ENCODE data around the gene CSTB. TPM values are rescaled to one million over a fixed set of nuclear protein-coding genes. Genes with fewer than 3 reads are reported as not detected.
A peak's percentile ranks its signal among the peaks of the same experiment; 100 is the strongest.

Gene CSTB
- total RNA-seq, 1 experiment from 2014 or later: 57.5 TPM

GRCh38 chr21:43740497-43741156, 35.5 kb downstream of the CSTB start:
- Histone ChIP-seq H3K27me3 (ENCODE audit: insufficient read depth, low read length) (no peaks in the 10 kb centered on the region), H3K4me3 (replicated peaks in 1 of 2; ENCODE audit: low read depth in 1 of 2, low read length in 2 of 2) (no peak overlapping the region), H3K9me3 (ENCODE audit: control insufficient read depth in 1 of 2, insufficient read depth in 1 of 2, low read depth in 1 of 2, low read length in 2 of 2) (no peaks in the 10 kb centered on the region), H4K20me1 (ENCODE audit: insufficient read depth) (0 out of 2 replicates have a peak, but pooled peaks cover 6% of the 10 kb centered on the region), H3K9me2 (ENCODE audit: insufficient read depth) (no peaks in the 10 kb centered on the region), H3K27ac (ENCODE audit: low read depth, low read length) (peak overlapping the region; percentile 18; the same call in 1 of the 2 replicates), H2AFZ (ENCODE audit: low read depth, low read length, poor library complexity, severe bottlenecking) (no peak overlapping the region), H3K9ac (ENCODE audit: low read length) (no peak overlapping the region), H3K36me3 (ENCODE audit: control insufficient read depth in 1 of 2, insufficient read depth in 2 of 2, low read length in 2 of 2) (peaks cover 9 to 11% of the 10 kb centered on the region in 2 experiments; a peak in 3 of 4 replicates), H3K4me1 (ENCODE audit: control insufficient read depth in 1 of 2, insufficient read depth in 2 of 2, low read length in 2 of 2) (peaks cover 0 to 24% of the 10 kb centered on the region in 2 experiments; a peak in 2 of 4 replicates), H3K79me2 (ENCODE audit: insufficient read depth, low read length) (peaks cover 24% of the 10 kb centered on the region; the same call in 1 of the 2 replicates), H3K4me2 (ENCODE audit: low read length) (no peak overlapping the region)
- CTCF ChIA-PET: no interaction called here
- TF ChIP-seq MAX (IDR thresholded peaks at IDR 0.05) (no peak), REST (IDR thresholded peaks at IDR 0.05; ENCODE audit: low read depth) (no peak), SRF (IDR thresholded peaks at IDR 0.05; ENCODE audit: low read depth) (no peak), EGR1 (IDR thresholded peaks at IDR 0.05; ENCODE audit: low read depth) (no peak), FOSL1 (IDR thresholded peaks at IDR 0.05; ENCODE audit: low read depth) (no peak), RAD21 (IDR thresholded peaks at IDR 0.05; ENCODE audit: low read depth) (no peak), CTCF (IDR thresholded peaks at IDR 0.05 in 2 of 3, conservative IDR thresholded peaks at IDR 0.05 in 1 of 3; ENCODE audit: borderline replicate concordance in 1 of 3, insufficient read depth in 1 of 3, low read depth in 2 of 3, low read length in 2 of 3) (no peak), POLR2A (IDR thresholded peaks at IDR 0.05; ENCODE audit: borderline replicate concordance, extremely low read depth, insufficient read depth, insufficient read length) (no peak), CBX3 (IDR thresholded peaks at IDR 0.05; ENCODE audit: low read depth) (no peak), ELF1 (IDR thresholded peaks at IDR 0.05; ENCODE audit: borderline replicate concordance, low read depth) (no peak), TCF7L2 (IDR thresholded peaks at IDR 0.05; ENCODE audit: borderline replicate concordance, extremely low read depth, insufficient read depth, insufficient read length) (no peak), EZH2 (IDR thresholded peaks at IDR 0.05) (no peak), SIN3A (IDR thresholded peaks at IDR 0.05; ENCODE audit: low read depth) (no peak), CEBPB (IDR thresholded peaks at IDR 0.05; ENCODE audit: low read depth) (no peak), SP1 (IDR thresholded peaks at IDR 0.05; ENCODE audit: low read depth) (no peak), JUND (IDR thresholded peaks at IDR 0.05) (no peak), ZBTB33 (IDR thresholded peaks at IDR 0.05; ENCODE audit: extremely low read depth, insufficient replicate concordance, low read length) (no peak), YY1 (IDR thresholded peaks at IDR 0.05; ENCODE audit: extremely low read depth, insufficient replicate concordance, low read depth, low read length) (no peak), POLR2AphosphoS5 (IDR thresholded peaks at IDR 0.05; ENCODE audit: low read depth, low read length) (no peak)
- BruUV-seq (replicated peaks): no TSS peak
- no peak for DNase-seq (ENCODE audit: low read depth, low spot score)
- intact Hi-C loops (cut with micrococcal nuclease): no loop called here
- RAD21 ChIA-PET (ENCODE audit: low non-redundant PET in 1 of 2, low total read pairs in 2 of 2, uncharacterized antibody in 2 of 2, unreplicated experiment in 2 of 2): no interaction called here
- POLR2A ChIA-PET: interaction anchor here (0.6 kb wide), 1 partner anchor 134 kb away, joined by 3 read pairs; no protein-coding TSS in a partner anchor
- peak; percentile 81 for ATAC-seq
